Measurements from ENCODE around the gene TDRD7.

DNA sequence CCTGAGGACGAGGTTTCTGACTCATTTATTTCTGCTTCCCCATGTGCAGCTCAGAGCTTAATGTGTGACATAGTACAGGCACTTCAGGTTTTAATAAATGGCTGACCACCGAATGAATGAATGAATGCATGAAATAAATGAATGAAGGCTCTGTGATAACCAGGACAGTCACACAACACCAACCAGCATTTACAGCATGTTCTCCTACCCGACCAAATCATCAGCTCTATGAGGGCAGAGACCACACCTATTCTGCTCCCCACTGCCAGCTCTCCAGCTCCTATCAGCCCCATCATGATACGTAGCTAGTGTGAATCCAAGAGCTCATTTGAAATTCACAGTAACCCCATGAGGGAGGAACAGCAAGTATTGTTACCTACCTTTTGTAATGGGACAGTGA is 94.4 kb downstream of the TDRD7 start:
- no peak for TF ChIP-seq POLR2A (IDR thresholded peaks at IDR 0.05)
- TF ChIP-seq, protein P1, sequence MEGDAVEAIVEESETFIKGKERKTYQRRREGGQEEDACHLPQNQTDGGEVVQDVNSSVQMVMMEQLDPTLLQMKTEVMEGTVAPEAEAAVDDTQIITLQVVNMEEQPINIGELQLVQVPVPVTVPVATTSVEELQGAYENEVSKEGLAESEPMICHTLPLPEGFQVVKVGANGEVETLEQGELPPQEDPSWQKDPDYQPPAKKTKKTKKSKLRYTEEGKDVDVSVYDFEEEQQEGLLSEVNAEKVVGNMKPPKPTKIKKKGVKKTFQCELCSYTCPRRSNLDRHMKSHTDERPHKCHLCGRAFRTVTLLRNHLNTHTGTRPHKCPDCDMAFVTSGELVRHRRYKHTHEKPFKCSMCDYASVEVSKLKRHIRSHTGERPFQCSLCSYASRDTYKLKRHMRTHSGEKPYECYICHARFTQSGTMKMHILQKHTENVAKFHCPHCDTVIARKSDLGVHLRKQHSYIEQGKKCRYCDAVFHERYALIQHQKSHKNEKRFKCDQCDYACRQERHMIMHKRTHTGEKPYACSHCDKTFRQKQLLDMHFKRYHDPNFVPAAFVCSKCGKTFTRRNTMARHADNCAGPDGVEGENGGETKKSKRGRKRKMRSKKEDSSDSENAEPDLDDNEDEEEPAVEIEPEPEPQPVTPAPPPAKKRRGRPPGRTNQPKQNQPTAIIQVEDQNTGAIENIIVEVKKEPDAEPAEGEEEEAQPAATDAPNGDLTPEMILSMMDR (IDR thresholded peaks at IDR 0.05): no peak

Measured in breast epithelium (tissue), 3 donors.